NCI-H128 (cell line): ENCODE measurements around the gene SEMA4F.

ENCODE experiments used
- DNase-seq: peaks from one replicate; lab custom pipeline; 2025; ENCODE audit not compliant: unreplicated experiment; lab: John Stamatoyannopoulos, UW

Gene SEMA4F

DNA sequence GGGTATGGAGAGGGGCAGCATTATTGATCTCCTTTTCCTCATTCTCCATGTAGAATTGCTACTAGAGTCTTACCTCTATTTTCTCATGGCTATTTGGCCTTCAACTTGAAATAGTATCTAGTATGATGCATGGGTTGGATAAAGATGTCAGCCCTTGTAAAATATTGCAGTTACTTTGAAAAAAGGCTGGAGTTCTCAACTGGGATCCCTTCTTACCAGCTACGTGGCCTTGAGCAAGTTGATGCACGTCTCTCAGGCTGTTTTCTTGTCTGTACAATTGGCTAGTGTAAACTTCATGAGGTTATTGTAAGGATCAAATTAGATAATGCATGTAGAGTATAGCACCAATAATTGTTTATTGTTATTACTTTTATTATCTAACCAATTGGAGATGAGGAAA is 50.2 kb downstream of the SEMA4F start:
- DNase-seq = no peak

DNA sequence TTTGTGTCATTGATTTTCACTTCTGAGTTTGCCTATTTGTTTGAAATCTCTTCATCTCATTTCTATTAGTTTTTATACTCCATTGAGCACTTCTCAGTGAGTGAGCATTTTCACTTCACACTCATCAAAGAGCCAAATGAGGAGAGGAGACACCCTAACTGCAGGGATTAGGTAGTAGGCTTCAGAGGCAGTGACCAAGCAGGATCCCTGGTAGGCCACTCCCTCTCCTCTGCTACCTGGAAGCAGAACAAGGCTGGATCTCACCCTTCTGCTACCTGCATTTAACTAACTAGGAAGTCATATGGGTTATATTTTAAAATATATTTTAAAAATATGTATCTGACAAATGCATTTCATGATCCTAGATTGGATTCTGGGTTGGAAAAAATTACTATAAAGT is 52.7 kb downstream of the SEMA4F start:
- no peak for DNase-seq

DNA sequence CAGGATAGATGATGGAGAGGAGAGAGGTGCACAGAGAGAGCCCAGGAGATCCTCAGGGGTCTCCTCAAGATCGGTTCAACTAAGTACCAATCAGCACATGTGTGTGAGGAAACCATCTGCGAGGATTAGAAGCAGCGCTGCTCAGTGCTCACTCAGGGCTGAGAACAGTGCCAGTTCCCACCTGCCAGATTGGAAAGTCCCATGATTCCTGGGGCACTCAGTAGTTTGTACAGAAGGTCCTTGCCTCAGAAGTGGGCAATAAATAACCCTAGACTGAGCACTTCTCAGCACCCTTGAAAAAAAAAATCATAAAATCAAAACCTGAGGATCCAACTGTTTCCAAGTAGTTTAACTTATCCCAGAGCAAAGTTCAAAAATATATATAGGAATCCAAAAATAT is 53.8 kb downstream of the SEMA4F start:
- DNase-seq = no peak

DNA sequence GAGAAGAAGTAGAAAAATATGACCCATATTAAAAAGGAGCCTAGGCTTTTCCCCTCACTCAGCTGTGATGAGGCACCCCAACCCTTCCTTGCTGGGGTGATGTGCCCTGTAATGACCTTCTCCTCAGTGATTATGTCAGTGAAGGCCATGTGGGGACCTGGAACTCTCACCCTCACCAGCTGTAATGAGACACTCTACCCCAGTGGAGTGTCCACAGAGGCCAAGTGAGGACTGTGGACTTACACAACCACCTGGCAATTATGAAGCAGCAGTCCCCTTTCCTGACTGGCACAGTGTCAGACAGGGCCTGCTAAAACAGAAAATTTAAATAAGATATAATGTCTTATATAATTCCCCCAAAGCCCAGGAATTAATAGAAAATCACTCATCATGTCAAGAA is 54.2 kb downstream of the SEMA4F start:
- DNase-seq = no peak

DNA sequence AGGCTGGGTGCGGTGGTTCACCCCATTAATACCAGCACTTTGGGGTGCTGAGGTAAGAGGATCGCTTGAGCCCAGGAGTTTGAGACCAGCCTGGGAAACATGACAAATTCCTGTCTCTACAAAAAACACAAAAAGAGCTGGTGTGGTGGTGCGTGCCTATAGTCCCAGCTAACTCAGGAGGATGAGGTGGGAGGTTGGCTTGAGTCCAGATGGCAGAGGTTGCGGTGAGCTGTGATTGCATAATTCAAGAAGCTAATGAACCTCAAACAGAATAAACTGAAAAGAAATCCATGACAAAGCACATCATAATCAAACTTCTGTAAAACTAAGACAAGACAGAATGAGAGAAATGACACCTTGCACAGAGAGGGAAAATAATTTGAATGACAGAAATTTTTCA is 54.8 kb downstream of the SEMA4F start:
- no peak for DNase-seq

DNA sequence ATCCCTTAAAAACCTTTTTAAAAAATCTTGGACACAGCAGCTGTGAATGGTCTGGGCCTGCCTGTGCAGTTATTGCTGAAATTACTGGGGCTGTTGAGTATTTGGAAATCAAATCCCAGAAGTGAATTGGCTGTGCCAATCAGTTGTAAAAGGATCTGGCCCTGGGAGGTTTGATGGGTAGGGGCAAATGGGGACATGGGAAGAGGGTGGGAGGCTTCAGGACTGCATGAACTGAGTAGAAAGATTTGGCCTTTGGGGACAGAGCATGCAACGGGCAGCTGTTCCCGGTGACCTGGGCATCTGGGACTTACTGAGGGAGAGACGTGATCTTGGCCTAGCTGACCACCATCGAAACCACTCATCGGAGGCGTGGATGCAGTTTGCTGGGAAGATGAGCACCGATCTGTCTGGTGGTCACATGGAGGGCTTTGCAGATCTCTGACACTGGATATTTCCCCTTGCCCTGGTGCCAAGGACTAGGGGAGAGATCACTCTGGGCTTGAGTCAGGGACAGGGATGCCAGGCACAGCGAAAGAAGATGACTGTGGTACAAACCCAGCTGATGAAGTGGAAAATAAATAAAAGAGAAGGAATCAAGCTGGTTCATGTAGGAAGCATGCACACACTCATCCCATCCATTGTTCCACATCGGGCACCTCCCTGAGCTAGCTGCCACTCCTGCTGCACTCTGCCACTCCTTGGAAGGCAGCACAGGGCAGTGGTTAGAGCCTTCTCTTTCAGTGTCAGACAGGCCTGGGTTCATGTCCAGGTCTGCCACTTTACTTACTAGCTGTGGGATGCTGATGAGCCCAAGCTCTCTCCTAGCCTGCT is 58.4 kb downstream of the SEMA4F start:
- DNase-seq = no peak

DNA sequence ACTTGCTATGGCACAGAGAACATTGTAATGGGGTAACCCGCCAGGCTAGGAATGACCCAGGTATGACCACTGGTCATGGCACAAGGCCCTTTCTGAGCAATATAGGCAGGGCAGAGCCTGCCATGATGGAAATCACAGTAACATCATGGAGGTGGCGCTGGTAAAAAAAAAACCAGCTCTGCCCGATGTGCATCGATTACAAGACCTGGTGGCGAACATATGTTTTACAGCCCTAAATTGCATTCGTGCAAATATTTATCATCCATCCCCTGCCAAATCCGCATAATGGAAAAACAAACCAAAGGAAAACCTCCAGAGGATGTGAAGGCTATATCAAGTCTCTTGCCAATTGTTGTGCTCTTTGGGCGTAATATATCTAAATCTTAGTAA is 60.6 kb downstream of the SEMA4F start:
- no peak for DNase-seq

DNA sequence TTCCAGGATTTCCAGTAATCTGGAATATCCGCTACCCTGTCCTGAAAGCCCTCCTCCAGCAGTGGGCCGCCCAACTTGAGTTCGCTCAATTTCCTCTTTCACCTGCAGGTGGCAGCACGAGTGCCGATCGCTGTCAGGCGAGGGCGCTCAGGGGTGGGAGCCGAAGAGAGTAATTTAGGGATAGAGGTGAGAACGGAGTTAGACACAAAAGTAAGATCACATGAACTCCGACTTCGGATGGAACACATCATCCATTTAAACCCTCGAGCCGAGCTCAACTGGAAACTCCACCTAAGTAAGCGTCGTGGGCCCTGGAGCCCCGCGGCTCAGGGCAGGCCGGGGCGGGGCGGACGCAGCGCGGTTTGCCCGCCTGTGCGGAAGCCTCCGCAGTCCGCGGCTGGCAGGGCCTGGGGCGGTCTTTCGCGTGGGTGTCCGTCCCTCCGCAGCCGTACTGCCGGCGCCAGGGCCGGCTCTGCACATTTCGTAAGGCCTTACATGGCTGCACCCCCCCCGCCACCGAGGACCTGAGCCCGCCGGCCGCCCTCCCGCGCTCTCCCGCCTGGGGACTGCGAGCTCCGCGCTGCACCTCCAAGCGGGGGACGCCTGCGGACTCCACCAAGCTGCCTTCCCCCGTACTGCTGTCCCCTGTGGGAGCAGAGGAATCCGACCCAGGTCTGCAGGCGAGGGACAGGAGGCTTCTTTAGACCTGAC is 61.2 kb downstream of the SEMA4F start:
- DNase-seq = peak; percentile 78

DNA sequence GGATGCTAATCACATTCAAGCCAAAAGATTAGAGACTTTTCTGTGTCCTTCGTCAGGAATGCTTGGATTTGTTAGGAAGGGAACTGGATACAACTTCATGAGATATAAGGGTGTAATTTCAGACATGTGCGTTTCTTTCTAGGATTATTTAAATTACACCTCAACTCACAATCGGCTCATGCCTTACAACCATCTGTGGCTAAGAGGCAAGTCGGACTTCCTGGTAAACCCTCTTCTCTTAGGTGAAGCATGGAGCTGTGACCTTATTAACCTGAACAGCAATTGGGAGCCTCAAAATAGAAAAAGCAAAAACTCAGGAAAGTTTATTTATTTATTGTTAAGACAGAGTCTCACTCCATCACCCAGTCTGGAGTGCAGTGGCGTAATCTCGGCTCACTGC is 61.8 kb downstream of the SEMA4F start:
- DNase-seq = no peak

DNA sequence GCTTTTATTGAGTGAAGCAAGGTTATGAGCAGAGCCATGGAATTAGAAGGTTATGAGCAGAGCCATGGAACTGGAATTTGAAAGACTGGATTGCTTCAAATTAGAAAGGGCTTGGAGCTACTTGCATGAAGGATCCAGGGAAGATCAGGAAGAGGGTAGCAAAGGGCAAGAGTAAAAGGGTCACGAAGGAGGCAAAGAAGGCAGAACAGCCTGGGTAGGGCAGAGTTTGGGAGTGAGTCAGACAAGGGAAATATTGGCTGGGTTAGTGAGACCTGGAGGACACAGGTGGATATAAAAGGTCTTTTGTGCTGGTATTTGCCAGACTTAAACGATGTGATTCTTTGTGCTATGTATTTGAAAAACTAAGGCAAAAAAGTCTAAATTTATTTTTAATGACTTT is 65.0 kb downstream of the SEMA4F start:
- DNase-seq = no peak

DNA sequence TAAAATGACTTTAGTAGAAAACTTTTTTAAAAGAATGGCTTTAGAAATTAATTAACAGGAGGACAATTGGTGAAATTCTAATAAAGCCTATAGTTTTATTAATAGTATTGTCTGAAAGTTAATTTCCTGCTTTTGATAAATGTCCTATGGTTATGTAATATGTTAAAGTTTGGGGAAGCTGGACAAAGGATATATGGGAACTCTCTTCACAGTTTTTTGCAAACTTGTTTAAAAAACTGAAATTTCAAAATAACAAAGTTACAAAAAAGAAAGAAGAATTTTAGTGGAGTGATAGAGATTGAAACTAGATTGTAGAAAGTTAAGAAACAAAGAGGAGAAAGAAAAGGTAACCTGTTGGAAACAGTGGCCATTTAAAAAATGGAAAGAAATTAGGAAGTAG is 67.3 kb downstream of the SEMA4F start:
- DNase-seq = no peak

DNA sequence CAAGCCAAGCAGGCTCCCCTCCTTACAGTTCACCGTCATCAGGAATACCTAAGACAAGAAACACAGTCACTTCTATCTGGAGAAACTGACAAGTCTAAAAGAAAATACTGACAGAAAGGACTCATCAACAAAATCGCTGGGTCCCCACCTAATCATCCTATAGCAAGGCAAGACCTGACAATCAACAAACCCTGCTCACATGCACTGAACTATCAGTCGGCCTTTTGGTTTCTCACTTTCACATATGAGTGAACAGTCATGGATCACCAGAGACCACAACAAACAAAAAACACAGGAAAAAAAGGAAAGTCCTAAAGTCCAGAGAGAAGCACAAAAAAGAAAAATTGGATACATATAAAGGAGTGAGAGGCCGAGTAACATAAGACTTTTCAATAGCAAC is 70.4 kb downstream of the SEMA4F start:
- no peak for DNase-seq

DNA sequence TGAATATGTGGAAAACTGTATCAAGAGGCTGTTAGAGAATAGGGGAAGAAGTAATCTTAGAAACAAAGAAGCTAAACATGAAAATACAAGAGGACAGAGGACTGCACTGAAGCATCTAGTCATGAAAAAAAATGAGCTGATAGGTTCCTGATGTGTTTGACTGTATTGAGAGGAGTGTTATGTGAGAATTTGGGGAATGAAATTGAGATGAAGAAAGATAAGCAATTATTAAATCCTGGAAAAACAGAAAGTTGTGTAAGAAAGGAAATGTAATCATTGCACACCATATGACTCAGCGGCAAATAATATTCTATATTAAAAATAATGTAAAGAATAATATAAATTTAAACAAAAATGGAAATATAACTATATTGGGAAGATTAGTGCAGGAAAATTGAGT is 71.2 kb downstream of the SEMA4F start:
- DNase-seq = no peak

DNA sequence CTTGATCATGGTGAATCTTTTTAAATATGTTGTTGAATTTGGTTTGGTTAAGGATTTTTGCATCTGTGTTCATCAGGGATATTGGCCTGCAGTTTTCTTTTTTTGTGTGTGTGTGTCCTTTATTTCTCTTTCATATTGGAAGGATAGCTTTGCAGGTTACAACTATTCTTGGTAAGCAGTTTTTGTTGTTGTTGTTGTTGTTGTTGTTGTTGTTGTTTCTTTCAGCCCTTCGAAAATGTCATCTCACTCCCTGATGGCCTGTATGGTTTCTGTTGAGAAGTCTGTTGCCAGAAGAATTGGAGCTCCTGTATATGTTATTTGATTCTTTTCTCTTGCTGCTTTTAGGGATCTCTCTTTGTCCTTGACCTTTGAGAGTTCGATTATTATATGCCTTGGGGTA is 74.8 kb downstream of the SEMA4F start:
- no peak for DNase-seq

DNA sequence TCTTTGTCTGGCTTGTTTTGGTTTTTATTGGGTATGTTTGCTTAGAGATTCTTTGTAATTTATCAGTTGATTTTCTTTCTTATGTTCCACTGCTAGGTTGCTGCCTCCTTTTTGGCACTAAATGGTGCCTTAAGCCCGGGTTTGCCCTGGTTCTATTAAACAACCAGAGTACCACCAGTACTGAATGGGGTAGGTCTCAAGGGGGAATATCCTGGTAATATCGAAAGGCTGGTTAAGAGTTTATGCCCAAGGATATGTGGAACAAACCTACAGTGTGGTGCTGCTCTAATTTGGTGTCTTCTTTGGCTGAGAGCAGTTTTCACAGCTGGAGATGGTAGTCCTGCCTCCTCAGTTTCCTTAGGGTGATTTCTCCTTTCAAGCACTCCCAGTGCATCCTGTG is 76.5 kb downstream of the SEMA4F start:
- no peak for DNase-seq
